GM18873 (cell line): ENCODE measurements around the gene CACNG5.

ENCODE experiments used
- ATAC-seq: cut with Tn5 transposase; IDR thresholded peaks from one replicate; pipeline ENCODE4 v1.9.1; 2021; ENCODE audit warnings: mild to moderate bottlenecking, moderate library complexity, moderate number of reproducible peaks; ENCODE audit not compliant: unreplicated experiment, low FRiP score

The CACNG5 gene

DNA sequence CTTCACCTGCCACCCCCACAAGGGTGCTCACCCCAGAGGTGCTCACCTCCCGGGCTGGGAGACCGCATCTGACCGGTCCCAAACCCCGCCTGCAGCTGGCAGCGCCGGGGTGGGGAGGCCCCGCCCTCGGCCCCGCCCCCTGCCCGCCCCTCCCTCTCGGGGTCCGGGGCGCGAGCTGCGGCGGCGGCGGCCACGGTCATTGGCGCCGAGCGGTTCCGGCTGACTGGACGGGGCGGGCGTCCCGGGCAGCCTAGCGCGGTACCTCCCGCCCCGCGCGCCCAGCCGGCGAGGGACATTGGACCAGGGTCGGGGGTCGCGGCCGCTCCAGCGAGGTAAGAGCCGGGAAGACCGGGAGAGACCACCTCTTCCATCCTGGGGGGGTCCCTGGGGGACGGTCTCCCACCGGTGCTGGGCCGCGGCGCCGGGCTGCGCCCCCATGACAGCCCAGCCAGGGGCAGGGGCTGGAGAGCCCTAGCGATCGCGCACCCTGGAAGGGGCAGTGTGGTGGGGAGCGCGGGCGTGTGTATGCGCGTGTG, at the start of gene CACNG5:
Gene CACNG5 (plus strand): TSS at position 199 of the 536 bp plus-strand sequence. CDS start 42,216 bp downstream, outside the sequence.
- ATAC-seq, result no peak

DNA sequence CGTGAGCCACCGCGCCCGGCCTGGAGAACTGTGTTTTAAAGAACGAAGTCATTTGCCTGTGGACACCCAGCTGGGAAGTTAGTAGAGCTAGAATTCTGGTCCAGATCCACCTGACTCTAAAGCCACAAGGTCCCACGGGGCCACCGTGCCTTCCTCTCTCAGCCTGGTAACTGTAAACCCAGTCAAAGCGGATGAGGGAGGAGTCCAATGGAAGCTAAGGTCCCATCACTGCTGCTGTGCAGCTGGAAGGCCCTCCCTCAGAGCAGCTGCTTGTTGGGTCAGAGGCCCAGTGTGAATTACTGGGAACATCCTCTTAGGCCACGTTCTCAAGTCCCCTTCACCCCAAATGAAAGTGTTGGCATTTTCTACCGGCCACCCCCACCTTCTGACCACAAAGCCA, 48.8 kb upstream of the CACNG5 start:
- no peak for ATAC-seq

- no peak for ATAC-seq
Measured at GRCh38 chr17:66787914-66788313, 47.0 kb upstream of the CACNG5 start.

DNA sequence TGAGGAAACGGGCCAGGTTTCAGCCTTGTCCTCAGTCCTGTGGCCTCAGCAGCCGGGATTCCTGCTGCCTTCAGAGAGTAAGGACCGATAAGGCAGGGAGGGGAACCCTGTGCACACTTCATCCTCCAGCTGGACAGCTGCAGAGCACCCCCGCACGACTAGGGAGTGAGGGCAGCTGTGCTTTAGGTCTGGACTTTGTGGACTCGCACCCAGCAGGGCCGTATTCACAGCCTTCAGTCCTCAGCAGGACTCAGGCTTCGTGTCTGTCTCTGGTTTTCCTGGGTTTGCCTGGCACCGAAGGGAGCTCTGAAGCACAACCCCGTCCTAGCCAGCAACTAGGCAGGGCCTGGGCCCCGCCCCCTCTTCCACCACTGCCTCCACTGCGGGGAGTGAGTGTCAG, 45.8 kb upstream of the CACNG5 start:
- ATAC-seq, result no peak

DNA sequence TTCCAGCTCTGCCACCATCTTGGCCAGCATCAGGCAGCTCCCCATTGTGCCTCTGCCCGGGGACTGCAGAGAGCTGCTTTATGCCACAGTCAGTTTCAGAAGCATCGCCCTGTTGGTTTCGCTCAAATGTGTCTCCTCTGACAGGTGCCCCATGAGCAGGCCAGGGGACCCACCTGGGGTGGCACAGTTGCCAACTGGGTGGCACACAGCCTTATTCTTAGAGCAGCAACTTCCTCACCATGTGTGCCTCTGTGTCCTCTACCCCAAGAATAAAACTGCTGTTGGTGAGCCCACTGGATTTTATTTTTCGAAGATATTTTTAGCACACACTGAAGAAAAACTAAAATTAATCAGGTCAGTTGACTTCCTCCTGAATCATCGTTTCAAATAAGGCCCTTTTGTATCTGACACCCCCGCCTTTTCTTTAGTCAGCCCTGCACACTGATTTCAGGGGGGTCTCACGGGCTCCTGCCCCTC, 44.9 kb upstream of the CACNG5 start:
- ATAC-seq, result no peak

GRCh38 chr17:66790501-66791061, 44.3 kb upstream of the CACNG5 start:
- ATAC-seq, result no peak

DNA sequence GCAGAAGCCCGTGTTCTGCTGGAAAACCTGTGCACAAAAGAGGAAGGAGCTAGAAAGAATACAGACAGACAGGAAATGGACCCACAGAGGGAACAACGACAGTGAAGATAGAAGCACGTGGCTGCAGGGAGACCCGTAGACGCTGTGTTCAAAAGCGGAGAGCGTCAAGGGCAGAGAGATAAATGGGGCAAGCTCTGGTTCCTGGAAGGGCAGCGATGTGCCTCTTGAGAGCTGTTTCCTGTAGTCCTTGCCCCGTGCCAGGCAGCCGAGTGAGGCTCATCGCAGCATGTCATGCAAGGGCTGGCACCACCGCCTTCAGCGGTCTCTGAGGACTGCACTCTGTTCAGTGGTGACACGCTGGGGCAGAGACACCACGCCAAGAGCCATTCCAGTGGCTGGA, 43.6 kb upstream of the CACNG5 start:
- no peak for ATAC-seq

DNA sequence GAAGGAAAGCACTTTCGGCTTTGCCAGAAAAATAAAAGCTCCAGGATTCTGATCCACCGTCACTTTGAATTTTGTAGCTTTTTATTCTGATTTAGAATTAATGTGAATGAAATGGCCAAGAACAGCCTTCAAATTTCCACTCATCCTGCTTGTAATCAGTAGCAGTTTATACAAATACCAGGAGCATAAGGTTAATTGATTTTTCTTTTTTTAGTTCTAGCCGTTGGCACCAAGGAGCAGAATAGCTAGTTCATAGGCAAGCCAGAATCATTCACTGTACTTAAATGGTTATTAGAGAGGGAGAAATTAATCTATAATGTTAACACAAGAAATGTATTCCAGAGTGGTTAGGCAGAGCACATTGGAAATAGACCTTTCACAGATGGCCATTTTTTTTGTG, 41.1 kb upstream of the CACNG5 start:
- no peak for ATAC-seq

DNA sequence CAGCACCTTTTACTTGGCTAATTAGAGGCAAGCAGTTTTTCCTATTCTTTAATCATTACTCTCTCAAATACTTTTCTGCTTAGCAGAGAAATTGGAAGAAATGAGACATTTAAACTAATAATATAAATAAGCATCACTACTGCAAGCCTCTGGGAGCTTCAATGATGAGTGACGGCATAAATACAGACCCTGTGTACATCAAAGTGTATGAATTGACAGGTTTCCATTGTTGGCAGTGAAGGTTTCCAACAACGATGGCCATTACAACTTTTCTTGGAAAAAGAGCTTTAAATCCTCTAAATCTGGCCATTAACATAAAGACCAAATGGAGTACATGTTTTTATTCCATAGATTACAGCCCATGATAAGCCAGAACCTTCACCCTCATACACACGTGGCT, 39.4 kb upstream of the CACNG5 start:
- no peak for ATAC-seq

GRCh38 chr17:66799849-66800537, 34.9 kb upstream of the CACNG5 start:
- no peak for ATAC-seq

GRCh38 chr17:66803474-66803951, 31.4 kb upstream of the CACNG5 start:
- ATAC-seq, result no peak

DNA sequence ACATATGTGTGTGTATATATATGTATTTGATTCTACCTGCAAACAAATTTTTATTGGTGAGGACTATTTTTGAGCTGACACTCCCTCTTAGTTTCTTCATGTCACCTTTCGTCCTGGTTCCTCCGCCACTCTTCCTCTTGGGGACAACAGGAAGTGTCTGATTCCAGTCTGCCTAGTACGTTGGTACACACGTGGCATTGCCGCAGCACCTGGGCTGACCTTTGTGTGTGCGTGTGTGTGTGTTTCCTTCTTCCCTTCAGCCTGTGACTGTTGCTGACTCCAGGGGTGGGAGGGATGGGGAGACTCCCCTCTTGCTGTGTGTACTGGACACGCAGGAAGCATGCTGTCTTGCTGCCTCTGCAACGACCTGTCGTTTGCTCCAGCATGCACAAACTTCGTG, 29.4 kb upstream of the CACNG5 start:
- ATAC-seq, result no peak

DNA sequence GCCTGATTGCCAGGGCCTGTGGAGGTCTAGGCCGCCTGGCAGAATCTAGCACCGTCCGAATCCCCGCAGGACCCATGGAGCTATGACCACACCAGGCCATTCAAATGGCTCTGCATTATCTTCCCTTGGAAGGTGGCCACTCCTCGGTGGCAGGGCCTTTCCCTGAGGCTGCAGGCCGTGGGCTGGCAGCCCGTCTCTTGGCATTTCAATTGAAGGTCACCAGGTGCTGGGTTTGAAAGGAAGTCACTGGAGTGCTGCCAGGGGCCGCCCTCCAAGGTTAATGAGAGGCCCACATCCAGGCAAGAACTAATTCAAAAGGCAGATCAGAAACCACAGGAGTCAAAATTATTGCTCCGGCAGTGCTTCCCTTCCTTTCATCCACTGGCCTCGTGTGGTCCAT, 27.7 kb upstream of the CACNG5 start:
- ATAC-seq, result no peak

- no peak for ATAC-seq
Measured at GRCh38 chr17:66809408-66809807, 25.5 kb upstream of the CACNG5 start.

DNA sequence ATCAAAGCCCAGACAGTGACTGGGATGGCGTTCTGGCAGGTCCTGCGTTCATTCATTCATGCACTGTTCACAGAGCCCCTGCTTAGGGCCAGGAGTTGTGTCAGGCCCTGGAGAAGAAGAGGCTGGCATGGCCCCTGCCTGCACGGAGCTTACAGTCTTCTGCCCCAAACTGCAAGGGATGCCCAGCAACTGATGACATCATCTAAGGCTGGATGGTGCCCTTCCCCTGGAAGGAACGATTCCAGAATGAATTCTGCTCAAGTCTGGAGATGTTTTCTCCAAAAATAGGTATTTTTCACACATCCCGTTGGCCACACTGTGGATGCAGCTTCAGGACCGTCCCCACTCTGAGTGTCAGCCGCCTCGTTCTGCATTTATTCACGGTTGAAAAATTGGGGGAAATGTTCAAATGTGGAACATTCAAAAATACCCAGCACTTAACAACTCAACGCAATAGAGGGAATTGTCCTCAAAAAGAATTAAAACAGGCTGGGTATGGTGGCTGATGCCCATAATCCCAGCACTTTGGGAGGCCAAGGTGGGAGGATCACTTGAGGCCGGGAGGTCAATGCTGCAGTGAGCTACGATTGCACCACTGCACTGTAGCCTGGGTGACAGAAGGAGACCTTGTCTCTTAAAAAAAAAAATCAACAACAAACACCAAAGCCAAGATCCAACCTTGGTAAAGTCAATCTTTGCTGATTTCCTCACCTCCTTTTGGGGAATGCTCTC, 23.8 kb upstream of the CACNG5 start:
- no peak for ATAC-seq

DNA sequence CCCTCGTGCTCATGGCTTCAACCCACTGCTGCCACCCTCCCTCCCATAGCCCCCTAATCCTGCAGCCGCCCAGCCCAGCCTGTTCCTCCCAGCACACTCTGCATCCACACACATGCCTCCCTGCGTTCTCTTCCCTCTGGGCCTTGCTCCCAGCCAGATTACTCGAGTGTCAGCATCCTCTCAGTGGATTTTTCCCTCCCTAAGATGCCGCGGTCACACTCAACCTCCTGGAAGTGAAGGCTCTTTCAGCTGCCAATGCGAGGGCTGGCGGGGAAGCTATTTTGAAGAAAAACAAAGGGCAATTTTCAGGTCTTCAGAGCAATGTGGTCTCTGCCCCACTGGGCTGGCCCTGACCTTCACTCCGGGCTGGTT, 23.2 kb upstream of the CACNG5 start:
- no peak for ATAC-seq

GRCh38 chr17:66812571-66812970, 22.3 kb upstream of the CACNG5 start:
- no peak for ATAC-seq

- no peak for ATAC-seq
Measured at GRCh38 chr17:66813296-66813695, 21.6 kb upstream of the CACNG5 start.

DNA sequence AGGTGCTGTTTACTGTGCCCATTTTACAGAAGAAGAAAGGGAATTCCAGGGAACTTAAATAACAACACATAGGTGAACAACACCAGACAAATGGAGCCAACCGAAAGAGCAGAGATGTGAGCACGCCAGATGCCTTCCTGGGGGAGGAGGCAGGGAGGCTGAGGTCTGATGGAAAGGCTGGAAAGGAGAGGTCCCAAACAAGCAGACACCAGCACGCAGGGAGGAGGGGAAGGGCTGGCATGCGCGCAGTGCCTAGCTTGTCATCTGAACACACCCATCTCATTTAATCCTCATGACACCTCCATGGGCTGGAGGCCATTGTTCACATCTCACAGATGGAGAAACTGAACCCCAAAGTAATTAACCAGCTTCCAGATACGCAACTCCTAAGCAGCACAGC, 20.9 kb upstream of the CACNG5 start:
- ATAC-seq, result no peak

- no peak for ATAC-seq
Measured at GRCh38 chr17:66814570-66814969, 20.3 kb upstream of the CACNG5 start.

- no peak for ATAC-seq
Measured at GRCh38 chr17:66817750-66818149, 17.2 kb upstream of the CACNG5 start.
